Measurements from ENCODE around the gene ZNF384.

ZNF384 gene

GRCh38 chr12:6699259-6699988, 10.2 kb upstream of the ZNF384 start:
- peaks cover 0 to 3% (median 0%) of the 10 kb centered on the region in 5 experiments for H3K9me3 ChIP-seq (ENCODE audit: control extremely low read depth in 1 of 5, control insufficient read depth in 4 of 5, insufficient read depth in 2 of 5, low read depth in 1 of 5, low read length in 4 of 5)
- no peak for DNase-seq
- ChIA-PET POLR2A (interaction anchor here (0.8 kb wide), 1 partner anchor 24 kb away, joined by 3 read pairs; the partner anchor contains the start of gene COPS7A), CTCF (interaction anchor here (1.3 to 1.6 kb wide), 4 partner anchors 8 to 84 kb away, joined by 4 to 6 read pairs (median 4); no protein-coding TSS in a partner anchor)
- H3K4me3 ChIP-seq (ENCODE audit: control insufficient read depth in 1 of 7, extremely low read depth in 1 of 7, insufficient read depth in 4 of 7, low read depth in 2 of 7, low read length in 6 of 7), result peak overlapping the region in 1 of 7 experiments; percentile 55
- H3K27me3 ChIP-seq (replicated peaks in 2 of 5; ENCODE audit: control insufficient read depth in 4 of 5, insufficient read depth in 5 of 5, low read length in 4 of 5), result peaks cover 2 to 71% (median 34%) of the 10 kb centered on the region in 5 experiments
- H3K36me3 ChIP-seq (ENCODE audit: control insufficient read depth in 4 of 4, insufficient read depth in 4 of 4, low read length in 3 of 4), result no peaks in the 10 kb centered on the region
- no peak overlapping the region for H3K27ac ChIP-seq (ENCODE audit: insufficient read depth in 1 of 2, low read depth in 1 of 2, low read length in 2 of 2, poor library complexity in 1 of 2, severe bottlenecking in 2 of 2)
- 39% methylated on average over 12 of the region's 16 CpGs for WGBS (ENCODE audit: insufficient coverage)
- H3K4me1 ChIP-seq (ENCODE audit: control extremely low read depth in 1 of 4, control insufficient read depth in 4 of 4, insufficient read depth in 4 of 4, low read length in 3 of 4), result peaks cover 0 to 20% (median 12%) of the 10 kb centered on the region in 4 experiments

- DNase-seq, result no peak
- Histone ChIP-seq H3K27ac (ENCODE audit: insufficient read depth in 1 of 2, low read depth in 1 of 2, low read length in 2 of 2, poor library complexity in 1 of 2, severe bottlenecking in 2 of 2) (no peak overlapping the region), H3K27me3 (replicated peaks in 2 of 5; ENCODE audit: control insufficient read depth in 4 of 5, insufficient read depth in 5 of 5, low read length in 4 of 5) (peaks cover 2 to 62% (median 30%) of the 10 kb centered on the region in 5 experiments), H3K36me3 (ENCODE audit: control insufficient read depth in 4 of 4, insufficient read depth in 4 of 4, low read length in 3 of 4) (no peaks in the 10 kb centered on the region), H3K9me3 (ENCODE audit: control extremely low read depth in 1 of 5, control insufficient read depth in 4 of 5, insufficient read depth in 2 of 5, low read depth in 1 of 5, low read length in 4 of 5) (peaks cover 0 to 3% (median 0%) of the 10 kb centered on the region in 5 experiments), H3K4me3 (ENCODE audit: control insufficient read depth in 1 of 7, extremely low read depth in 1 of 7, insufficient read depth in 4 of 7, low read depth in 2 of 7, low read length in 6 of 7) (no peak overlapping the region), H3K4me1 (ENCODE audit: control extremely low read depth in 1 of 4, control insufficient read depth in 4 of 4, insufficient read depth in 4 of 4, low read length in 3 of 4) (peaks cover 0 to 15% (median 10%) of the 10 kb centered on the region in 4 experiments)
- 65% methylated on average over 7 of the region's 8 CpGs for WGBS (ENCODE audit: insufficient coverage)
- ChIA-PET CTCF (interaction anchor here (0.9 to 2.6 kb wide), 13 partner anchors 9 to 144 kb away, joined by 3 to 8 read pairs (median 3); partner anchors contain the start of gene COPS7A), POLR2A (interaction anchor here (1.0 kb wide), 1 partner anchor 9 kb away, joined by 3 read pairs; the partner anchor contains the start of gene ZNF384)
Observed at GRCh38 chr12:6698352-6699046, 9.3 kb upstream of the ZNF384 start.

- peaks cover 0 to 3% (median 0%) of the 10 kb centered on the region in 5 experiments for H3K9me3 ChIP-seq (ENCODE audit: control extremely low read depth in 1 of 5, control insufficient read depth in 4 of 5, insufficient read depth in 2 of 5, low read depth in 1 of 5, low read length in 4 of 5)
- no peak overlapping the region for H3K4me3 ChIP-seq (ENCODE audit: control insufficient read depth in 1 of 7, extremely low read depth in 1 of 7, insufficient read depth in 4 of 7, low read depth in 2 of 7, low read length in 6 of 7)
- POLR2A ChIA-PET, result interaction anchor here (1.0 kb wide), 1 partner anchor 9 kb away, joined by 3 read pairs; the partner anchor contains the start of gene ZNF384
- no peaks in the 10 kb centered on the region for H3K36me3 ChIP-seq (ENCODE audit: control insufficient read depth in 4 of 4, insufficient read depth in 4 of 4, low read length in 3 of 4)
- CTCF ChIA-PET, result interaction anchor here (0.9 to 2.6 kb wide), 12 partner anchors 9 to 144 kb away, joined by 3 to 8 read pairs (median 3); partner anchors contain the start of gene COPS7A
- H3K4me1 ChIP-seq (ENCODE audit: control extremely low read depth in 1 of 4, control insufficient read depth in 4 of 4, insufficient read depth in 4 of 4, low read length in 3 of 4), result peaks cover 0 to 14% (median 8%) of the 10 kb centered on the region in 4 experiments
- H3K27ac ChIP-seq (ENCODE audit: insufficient read depth in 1 of 2, low read depth in 1 of 2, low read length in 2 of 2, poor library complexity in 1 of 2, severe bottlenecking in 2 of 2), result no peak overlapping the region
- H3K27me3 ChIP-seq (replicated peaks in 2 of 5; ENCODE audit: control insufficient read depth in 4 of 5, insufficient read depth in 5 of 5, low read length in 4 of 5), result peaks cover 2 to 55% (median 27%) of the 10 kb centered on the region in 5 experiments
- DNase-seq, result peak in 2 of 3 donors; percentile 28 to 36
- 80% methylated on average over 12 of the region's 17 CpGs for WGBS (ENCODE audit: insufficient coverage)
Observed at GRCh38 chr12:6697584-6698351, 8.6 kb upstream of the ZNF384 start.

GRCh38 chr12:6696690-6697583, 7.8 kb upstream of the ZNF384 start:
- Histone ChIP-seq H3K27me3 (replicated peaks in 2 of 5; ENCODE audit: control insufficient read depth in 4 of 5, insufficient read depth in 5 of 5, low read length in 4 of 5) (peaks cover 0 to 48% (median 25%) of the 10 kb centered on the region in 5 experiments), H3K4me1 (ENCODE audit: control extremely low read depth in 1 of 4, control insufficient read depth in 4 of 4, insufficient read depth in 4 of 4, low read length in 3 of 4) (peaks cover 0 to 14% (median 8%) of the 10 kb centered on the region in 4 experiments), H3K9me3 (ENCODE audit: control extremely low read depth in 1 of 5, control insufficient read depth in 4 of 5, insufficient read depth in 2 of 5, low read depth in 1 of 5, low read length in 4 of 5) (peaks cover 0 to 3% (median 0%) of the 10 kb centered on the region in 5 experiments), H3K4me3 (ENCODE audit: control insufficient read depth in 1 of 7, extremely low read depth in 1 of 7, insufficient read depth in 4 of 7, low read depth in 2 of 7, low read length in 6 of 7) (no peak overlapping the region), H3K36me3 (ENCODE audit: control insufficient read depth in 4 of 4, insufficient read depth in 4 of 4, low read length in 3 of 4) (peaks cover 0 to 2% (median 0%) of the 10 kb centered on the region in 4 experiments), H3K27ac (ENCODE audit: insufficient read depth in 1 of 2, low read depth in 1 of 2, low read length in 2 of 2, poor library complexity in 1 of 2, severe bottlenecking in 2 of 2) (no peak overlapping the region)
- CTCF ChIA-PET, result interaction anchor here (0.6 to 2.6 kb wide), 10 partner anchors 9 to 86 kb away, joined by 3 to 8 read pairs (median 3); partner anchors contain the start of gene COPS7A
- peak in 1 of 3 donors; percentile 17 for DNase-seq
- POLR2A ChIA-PET, result no interaction called here
- 95% methylated on average over 11 of the region's 17 CpGs for WGBS (ENCODE audit: insufficient coverage)

GRCh38 chr12:6695313-6696045, 6.3 kb upstream of the ZNF384 start:
- H3K4me1 ChIP-seq (ENCODE audit: control extremely low read depth in 1 of 4, control insufficient read depth in 4 of 4, insufficient read depth in 4 of 4, low read length in 3 of 4), result peaks cover 0 to 14% (median 7%) of the 10 kb centered on the region in 4 experiments
- 97% methylated on average over 5 of the region's 11 CpGs for WGBS (ENCODE audit: insufficient coverage)
- no peak overlapping the region for H3K4me3 ChIP-seq (ENCODE audit: control insufficient read depth in 1 of 7, extremely low read depth in 1 of 7, insufficient read depth in 4 of 7, low read depth in 2 of 7, low read length in 6 of 7)
- ChIA-PET CTCF (interaction anchor here (0.8 to 3.8 kb wide), 12 partner anchors 10 to 142 kb away, joined by 3 to 16 read pairs (median 3); partner anchors contain the start of gene COPS7A), POLR2A (no interaction called here)
- H3K36me3 ChIP-seq (ENCODE audit: control insufficient read depth in 4 of 4, insufficient read depth in 4 of 4, low read length in 3 of 4), result peaks cover 0 to 2% (median 0%) of the 10 kb centered on the region in 4 experiments
- peaks cover 0 to 35% (median 13%) of the 10 kb centered on the region in 5 experiments for H3K27me3 ChIP-seq (replicated peaks in 2 of 5; ENCODE audit: control insufficient read depth in 4 of 5, insufficient read depth in 5 of 5, low read length in 4 of 5)
- no peak overlapping the region for H3K27ac ChIP-seq (ENCODE audit: insufficient read depth in 1 of 2, low read depth in 1 of 2, low read length in 2 of 2, poor library complexity in 1 of 2, severe bottlenecking in 2 of 2)
- no peaks in the 10 kb centered on the region for H3K9me3 ChIP-seq (ENCODE audit: control extremely low read depth in 1 of 5, control insufficient read depth in 4 of 5, insufficient read depth in 2 of 5, low read depth in 1 of 5, low read length in 4 of 5)
- no peak for DNase-seq
